NCI-H1417 (cell line): Measurements from ENCODE around the gene HIPK2.
A peak's percentile ranks its signal among the peaks of the same experiment; 100 is the strongest.
"Not testable (repeated sequence)": the region's sequence is repeated elsewhere in the genome, so short reads cannot be mapped to it uniquely, and the experiment has no call there.

Experiments used
- DNase-seq, 3 experiments: peaks; one replicate each; lab custom pipeline; 2025; lab: John Stamatoyannopoulos, UW

HIPK2 gene

DNA sequence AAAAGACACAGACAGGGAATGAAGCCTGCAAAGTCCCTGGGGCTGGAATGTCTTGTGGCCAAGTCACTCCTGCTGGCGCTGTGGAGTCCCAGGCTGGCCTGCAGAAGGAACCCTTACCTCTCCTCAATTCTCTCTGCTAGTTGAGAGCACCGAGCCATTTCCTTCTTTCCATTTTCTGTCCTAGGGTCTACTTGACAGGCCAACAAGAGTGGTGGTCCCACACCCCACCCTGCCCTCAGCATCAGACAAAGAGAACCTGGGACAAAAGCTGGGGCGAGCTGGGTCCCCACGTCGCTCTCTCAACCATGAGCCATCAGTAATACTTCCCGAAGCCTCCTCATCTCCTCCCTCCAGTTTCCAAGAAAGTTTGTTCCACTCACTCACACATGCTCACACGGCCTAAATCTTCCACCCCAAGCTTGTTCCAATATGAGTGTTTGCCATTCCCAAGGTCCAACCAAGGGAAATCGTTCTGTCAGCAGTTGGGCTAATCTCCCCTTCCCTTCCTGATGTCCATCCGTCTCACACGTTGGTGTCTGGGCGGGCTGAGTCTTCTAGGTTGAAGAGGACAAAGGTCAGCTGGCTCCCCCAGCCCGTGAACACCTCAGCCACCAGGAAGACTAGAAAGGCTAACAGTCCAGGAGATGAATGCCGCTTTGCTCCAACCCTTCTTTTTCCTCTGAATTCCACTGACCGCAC is 210.0 kb downstream of the HIPK2 start:
- DNase-seq, result no peak

DNA sequence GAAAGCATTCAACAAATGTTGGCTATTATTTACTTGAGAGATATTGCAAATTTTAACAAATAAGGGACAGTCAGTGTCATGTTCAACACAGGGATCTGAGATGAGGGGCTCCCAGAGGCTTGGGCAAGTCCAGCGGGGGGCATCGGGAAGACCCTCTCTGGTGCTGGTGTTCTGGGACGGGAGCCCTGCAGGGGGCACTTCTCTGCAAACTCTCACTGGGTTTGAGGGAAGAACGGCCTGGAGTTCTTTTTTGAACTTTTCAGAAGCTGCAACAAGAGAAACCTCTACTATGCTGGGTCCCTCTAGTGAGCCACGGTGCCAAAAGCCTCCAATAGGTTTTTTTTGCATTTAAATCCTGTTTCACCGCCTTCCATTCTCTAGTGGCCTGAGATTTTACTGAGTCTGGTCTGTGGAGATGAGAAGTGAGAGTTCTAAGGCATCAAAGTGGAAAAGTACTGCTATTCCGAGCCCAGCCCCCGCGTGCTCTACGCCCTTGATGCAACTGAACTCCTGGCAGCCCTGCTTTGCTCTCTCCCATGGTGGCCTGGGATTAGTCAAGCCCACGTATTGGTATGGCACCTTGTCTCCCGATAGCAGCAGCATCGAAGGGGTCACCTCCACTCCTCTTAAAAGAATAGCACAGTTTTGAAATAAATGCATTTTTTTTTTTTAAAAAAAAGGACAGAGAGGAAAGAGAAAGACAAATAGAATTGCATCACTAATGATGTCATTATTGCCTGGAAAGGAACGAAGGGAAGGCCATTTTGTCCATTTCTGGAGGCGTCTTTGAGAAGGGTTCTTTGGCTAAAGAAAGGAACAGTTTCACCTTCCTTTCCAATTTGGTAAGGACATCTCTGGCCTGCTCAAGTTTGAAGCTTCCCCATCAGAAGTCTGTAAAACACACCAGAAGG is 210.8 kb downstream of the HIPK2 start:
- DNase-seq, result no peak

DNA sequence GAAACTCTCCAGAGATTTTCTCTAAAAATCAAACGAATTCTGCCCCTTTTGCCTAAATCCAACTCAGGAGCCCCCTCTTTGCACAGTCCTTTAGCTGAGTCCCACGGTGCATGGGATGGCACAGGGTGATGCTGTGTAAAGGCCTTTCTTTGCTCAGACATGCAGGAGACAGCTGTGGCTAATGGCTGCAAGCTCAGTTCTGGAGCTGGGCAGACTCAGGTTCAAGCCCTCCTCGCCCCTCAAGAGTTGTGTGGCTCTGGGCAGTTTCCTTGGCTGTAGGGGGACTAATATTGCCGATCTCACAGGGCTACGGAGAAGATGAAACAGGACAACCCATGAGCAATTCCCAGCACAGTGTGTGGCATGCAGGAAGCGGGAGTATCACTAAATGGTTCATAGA is 211.7 kb downstream of the HIPK2 start:
- no peak for DNase-seq

DNA sequence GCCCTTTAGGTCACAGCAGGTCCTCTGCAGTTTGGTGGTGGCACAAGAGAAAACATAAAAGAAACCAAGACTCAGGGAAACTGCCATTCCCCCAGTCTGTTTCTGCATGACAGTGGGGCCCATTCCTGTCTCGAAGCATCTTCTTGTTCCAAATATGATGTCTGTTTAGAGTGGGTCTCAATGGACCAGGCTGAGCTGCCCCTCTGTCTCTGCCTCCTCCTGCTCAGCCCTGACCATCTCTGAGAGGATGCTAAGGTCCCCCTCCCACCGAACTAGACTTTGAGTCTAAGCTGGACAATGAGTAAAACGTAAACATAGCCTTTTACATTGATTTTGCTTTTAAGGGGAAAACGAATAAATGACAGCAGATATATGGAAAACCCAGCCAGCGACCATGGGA is 213.9 kb downstream of the HIPK2 start:
- no peak for DNase-seq

DNA sequence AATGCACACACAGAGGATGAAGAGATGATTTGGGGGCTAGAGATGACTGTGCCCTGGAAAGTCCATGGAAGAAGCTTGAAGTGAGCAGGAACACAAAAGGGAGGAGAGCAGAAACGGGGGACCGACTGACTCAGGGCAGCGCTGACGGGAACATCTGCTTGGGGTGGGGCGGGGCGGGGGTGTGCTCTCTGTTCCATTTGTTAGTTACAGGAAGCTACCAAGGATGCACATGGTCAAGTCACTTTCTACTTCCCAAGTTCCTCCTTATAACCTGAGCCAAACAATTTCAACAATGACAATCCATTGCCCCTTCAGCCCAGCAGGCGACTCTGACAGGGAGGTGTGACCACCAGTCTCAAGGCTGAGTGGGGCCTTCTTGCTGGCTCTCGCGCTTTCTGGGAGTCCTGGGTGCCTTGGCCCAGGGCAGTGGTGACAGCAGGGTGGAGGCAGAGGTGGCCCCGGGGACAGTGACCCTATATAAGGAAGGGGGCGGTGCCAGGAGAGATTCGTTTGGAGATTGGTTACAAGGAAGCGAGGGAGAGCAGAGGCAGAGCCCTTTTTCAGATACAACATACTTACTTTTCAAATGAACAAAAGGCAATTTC is 214.7 kb downstream of the HIPK2 start:
- DNase-seq, result no peak

DNA sequence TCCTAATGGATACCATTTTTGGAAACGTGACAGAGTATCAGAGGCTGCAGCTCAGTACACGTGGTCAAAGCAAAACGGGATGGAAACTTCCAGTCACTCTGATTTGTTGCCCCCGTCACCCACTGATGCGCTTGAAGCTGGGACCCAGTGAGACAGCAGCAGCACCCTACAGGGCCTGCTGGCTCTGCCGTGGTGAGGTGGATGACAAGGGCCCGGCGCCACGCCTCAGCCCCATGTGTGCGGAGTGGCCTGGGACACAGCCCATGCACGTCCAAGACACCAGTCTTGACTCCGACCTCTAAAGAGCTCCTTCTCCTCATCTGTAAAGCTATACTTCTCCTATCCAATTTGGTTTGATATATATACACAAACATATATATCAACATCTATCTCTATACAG is 215.3 kb downstream of the HIPK2 start:
- DNase-seq, result no peak

DNA sequence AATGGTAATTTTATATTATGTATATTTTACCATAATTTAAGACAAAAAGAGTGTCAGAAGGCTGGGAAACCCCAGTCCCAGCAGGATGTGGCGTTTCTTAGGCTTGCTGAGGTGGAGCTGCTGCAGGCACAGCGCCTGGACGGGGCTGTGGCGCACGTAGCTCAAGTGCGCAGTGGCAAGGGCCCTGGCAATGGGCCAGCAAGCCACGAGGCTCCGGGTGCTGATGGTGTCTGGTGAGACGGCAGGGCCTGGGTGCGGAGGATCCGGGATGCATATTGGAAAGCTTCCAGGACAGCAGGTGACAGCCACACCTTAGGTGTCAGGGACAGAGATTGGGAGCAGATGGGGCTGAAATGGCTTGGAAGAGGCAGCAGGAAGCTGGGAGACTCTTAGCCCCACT is 217.1 kb downstream of the HIPK2 start:
- DNase-seq, result peak in 1 of 3 experiments; percentile 96

DNA sequence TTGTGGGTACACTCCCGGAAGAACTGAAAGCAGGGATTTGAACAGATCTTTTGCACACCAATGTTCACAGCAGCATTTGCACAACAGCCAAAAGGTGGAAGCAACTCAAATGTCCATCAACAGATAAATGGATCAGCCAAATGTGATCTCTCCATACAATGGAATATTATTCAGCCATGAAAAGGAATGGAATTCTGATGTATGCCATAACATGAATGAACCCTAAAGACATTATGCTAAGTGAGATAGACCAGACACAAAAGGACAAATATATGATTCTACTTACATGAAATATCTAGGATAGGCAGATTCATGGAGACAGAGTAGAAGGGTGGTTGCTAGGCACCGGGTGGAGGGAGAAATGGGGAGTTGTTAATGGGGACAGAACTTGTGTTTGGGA is 217.6 kb downstream of the HIPK2 start:
- no peak for DNase-seq

DNA sequence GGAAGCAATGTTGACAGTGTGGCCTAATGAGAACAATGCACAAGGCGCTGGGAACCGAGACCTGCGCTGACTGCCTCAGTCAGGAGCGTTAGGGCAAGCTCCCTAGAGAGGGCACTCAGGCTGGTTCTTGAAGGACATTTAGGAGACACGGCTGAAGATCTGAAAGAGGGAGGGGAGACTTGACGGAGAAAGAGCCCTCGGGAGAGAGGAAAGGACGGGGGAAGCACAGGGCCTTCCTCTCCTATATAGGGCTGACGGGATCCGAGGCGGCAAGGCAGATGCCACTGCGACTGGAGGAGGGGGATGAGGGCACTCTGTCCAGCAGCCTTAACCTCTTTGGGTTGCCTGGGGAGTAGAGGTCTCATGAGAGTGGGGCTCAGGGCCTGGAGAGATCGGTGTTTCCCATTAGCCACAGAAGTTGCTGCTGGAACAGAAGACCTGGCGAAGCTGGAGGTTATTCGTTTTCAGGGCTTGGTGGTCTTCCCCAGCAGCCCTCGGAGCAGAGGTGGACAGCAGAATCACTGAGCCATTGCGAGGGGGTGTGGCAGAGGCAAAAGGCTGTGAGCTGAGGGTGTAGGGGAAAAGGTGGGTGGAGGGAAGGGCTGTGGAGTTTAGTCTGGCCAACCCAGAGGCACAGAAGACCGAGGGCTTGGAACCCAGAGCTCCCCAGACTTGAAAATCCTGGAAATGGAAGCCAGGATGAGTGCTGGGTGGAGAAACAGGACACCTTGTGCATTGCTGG is 218.3 kb downstream of the HIPK2 start:
- no peak for DNase-seq

DNA sequence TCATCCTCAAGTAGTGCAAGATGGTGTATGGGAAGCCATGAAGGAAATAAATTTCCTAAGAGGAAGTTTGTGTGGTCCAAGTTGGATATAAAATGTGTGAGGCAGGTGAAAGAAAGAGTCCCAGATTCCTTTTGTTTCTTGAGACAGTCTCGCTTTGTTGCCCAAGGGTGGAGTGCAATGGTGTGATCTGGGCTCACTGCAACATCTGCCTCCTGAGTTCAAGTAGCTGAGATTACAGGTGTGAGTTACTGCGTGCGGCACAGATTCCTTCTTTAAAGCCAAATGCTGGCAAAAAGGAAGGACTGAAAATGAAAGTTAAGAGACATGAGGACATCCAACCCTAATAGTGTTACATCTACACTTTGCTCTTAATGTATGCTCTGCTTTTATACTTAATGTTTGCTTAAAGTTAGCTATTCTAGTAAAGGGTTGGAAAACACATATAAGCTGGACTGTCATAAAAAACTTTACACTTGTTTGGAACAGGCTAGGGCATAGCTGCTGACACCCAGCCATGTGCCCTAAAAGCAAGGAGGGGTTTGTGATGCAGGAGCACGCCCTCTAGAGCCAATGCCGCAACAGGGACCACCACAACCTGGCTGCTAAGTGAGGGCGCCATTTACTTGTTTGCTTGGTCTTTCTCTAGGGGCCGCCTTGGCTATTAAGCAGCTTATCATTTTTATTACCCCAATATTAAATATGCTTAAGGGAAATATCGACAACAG is 219.8 kb downstream of the HIPK2 start:
- DNase-seq, result peak in 1 of 3 experiments; percentile 17

DNA sequence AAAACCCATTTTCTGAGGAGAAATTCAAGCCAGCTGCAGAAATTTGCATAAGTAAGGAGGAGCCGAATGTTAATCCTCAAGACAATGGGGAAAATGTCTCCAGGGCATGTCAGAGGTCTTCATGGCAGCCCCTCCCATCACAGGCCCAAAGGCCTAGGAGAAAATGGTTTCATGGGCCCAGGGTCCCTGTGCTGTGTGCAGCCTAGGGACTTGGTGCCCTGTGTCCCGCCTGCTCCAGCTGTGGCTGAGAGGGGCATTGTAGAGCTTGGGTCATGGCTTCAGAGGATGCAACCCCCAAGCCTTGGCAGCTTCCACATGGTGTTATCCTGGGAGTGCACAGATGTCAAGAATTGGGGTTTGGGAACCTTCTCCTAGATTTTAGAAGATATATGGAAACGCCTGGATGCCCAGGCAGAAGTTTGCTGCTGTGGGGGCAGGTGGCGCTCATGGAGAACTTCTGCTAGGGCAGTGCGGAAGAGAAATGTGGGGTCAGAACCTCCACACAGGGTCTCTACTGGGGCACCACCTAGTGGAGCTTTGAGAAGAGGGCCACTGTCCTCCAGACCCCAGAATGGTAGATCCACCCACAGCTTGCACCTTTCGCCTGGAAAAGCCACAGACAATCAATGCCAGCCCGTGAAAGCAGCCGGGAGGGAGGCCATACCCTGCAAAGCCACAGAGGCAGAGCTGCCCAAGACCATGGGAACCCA is 223.7 kb downstream of the HIPK2 start:
- DNase-seq, result not testable (repeated sequence)

DNA sequence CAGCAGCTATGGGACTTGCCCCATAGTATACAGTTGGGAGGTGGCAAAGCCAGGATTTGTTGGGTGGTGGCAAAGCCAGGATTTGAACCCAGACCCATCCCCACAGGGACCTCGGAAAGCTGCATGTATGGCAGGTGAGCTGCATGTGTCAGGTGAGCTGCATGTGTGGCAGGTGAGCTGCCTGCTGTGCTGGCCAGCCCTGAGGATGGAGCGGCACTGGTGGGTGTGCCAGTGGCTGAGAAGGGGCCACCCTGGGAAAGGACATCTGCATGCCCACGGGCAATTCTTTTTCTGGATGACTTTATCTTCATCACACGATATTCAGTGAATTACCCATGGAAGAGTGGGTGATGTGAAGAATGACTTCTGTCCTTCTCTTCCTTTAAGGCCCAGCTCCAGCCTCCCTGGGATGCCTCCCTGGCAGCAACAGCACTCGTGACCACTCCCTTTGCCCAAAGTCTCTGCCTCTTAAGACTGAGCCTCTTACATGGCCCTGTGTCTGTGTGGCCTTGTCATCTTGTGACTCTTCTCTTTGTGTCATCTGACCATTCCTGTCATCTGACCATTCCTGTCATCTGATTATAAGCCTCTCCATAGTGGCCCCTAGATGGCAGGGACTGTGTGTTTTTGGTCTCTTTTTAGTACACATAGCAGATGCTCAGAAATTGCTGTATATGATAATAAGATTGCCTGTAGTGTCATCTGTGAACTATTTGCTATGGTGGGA is 229.3 kb downstream of the HIPK2 start:
- DNase-seq, result no peak

DNA sequence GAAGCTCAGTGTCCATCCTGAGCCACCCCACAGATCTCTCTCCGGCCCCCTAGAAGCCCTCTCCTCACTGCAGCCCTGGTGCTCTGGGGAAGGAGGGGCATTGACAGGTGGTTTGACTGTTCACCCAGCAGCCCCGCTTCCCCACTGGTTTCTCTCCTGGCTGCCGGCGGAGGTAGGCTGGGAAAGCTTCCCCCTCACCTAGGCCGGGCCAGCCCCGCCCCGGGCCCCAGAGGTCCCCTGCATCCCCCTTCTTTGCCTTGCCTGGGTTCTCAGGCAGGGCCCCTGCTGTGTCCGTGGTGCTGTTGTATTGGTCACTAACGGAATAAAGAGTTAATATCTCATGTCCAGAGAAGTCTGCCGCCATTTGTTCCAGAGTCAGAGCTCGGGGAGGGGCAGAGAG is 233.2 kb downstream of the HIPK2 start:
- DNase-seq, result no peak

DNA sequence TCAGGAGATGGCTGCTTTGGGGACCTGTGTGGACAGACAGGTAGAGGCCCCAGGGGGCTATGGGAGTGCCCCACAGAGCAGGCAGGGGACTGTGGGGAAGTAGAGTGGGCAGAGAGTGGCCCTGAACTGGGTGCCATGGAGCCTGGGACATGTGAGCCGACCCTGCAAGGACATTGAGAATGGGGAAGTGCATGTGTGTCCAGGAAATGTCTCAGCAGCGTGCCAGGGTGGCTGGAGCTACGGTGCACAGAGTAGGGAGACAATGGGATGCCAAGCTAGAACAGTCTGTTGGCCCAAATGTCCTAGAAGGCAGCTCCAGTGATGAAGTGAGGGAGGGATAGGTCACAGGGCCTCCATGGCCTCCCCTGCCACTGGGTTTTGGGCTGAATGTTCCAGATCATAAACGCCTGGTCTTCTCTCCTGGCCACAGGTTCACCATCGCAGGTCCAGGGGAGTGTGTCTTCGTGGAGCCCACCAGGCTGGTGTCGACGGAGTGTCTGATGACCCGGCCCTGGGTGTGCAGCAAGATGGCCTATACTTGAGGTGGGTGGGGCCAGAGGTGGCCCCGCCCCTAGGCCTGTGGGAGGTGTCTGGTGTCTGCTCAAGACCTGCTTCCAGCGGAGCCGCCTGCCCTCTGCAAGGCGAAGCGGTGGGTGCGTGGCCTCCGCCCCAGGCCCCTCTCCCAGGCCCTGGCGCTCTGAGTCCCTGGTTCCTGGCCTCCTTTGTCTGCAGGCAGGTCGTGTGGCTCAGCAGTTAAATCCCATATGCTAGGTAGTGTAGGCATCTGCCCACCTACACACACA is 233.8 kb downstream of the HIPK2 start:
- no peak for DNase-seq

DNA sequence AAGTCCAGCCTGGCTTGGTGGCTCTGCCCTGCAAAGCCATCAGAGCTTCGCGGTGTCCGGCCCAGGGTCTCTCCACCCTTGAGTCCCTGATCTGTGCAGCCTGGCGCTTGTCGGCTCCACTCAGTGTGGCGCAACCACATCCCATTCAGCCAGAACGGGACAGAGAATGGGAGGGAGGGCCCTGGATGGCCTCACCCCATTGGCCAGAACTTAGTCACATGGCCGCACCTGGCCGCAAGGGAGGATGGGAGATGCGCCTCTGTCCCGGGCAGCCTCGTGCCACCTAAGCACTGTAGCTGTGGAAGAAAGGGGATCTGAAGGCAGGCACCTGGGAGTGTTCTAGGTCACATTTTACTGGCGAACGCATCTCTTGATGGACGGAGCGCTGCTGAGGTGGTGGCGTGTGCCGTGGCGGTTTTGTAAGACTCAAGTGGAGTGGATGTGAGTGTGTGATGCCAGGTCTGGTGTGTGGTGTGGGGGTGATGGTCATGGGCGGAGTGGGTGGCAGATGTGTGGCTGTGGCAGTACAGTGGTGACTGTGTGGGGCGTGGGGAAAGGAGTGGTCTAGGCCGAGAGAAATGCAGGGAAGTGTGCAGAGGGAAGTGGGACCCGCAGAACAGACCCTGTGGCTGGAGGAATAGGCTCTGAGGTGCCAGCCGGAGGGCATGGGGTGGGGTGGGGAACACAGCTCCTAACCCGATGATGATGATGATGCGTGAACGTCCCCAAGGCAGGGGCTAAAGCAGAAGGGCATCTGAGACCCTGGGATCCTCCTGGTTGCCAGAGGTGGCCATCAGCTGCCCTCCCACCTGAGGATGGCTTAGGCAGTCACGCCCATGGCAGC is 235.3 kb downstream of the HIPK2 start:
- DNase-seq, result no peak

DNA sequence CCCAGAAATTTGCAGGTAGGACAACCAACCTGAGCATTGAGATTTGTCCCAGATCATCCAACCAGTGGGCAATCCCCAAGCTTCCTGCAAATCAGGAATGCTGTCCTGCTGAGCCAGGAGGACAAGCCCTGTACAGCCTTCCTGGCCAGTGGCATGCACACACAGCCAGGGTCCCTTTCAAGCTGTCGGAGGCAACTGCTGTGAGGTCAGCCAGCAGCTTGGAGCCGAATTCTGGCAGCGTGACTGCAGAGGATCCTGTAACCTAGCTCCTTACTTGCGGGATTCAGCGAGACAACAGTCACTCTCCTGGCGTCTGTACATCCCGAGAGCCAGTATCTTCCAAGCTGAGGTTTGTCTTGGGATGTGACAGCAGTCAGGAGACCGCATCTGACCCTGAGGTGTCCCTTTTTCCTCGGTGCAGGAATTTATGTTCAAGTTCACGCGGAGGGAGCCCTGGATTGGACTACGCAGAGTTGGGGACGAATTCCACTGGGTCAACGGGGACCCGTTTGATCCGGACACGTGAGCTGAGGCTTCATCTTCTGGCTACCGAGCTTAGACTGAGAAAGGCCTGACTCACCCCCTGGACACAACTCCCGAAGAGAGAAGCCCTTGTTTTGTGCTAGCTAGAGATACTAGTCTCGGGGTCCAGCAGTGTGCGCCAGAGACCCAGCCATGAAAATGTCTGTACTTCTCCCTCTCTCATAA is 236.0 kb downstream of the HIPK2 start:
- DNase-seq, result no peak

DNA sequence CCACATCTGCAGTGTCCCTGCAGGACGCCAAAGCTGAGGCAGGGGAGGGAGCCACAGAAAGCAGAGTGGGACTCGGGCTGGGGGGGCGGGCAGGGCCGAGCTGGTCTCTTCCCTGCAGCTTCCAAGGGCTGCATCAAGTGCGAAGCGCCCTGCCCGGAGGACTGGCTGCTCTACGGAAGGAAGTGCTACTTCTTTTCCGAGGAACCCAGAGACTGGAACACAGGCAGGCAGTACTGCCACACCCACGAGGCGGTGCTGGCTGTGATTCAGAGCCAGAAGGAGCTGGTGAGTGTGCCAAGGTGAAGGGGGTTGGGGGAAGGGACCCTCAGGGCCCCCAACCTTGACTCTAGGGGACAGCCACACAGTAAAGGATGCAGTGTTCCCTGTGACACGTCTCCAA is 237.6 kb downstream of the HIPK2 start:
- DNase-seq, result no peak
